HG02623 (cell line): ENCODE results near the gene HPCAL4.
A peak's percentile ranks its signal among the peaks of the same experiment; 100 is the strongest.

Experiments used
- ATAC-seq: cut with Tn5 transposase; IDR thresholded peaks from one replicate; pipeline ENCODE4 v1.9.1; 2021; ENCODE audit warnings: moderate library complexity; ENCODE audit not compliant: unreplicated experiment

HPCAL4 gene

DNA sequence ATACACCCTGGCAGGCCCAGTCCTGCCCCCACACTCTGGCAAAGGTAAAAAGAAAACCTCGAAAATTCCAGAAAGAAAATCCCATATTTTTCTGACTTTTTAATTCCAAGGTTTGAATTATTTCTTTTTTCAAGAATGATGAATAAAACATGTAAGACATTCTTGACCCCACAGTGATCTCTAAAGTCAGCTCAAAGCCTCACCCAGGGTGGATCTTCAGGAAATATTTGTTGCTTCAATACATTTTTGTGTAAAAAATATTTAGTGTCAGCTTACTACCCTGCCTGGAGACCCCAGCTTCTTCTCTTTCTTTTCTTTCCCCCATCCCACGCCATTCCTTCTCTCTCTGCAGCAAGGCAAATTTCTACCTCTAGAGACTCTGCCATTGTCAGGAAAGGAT is 12.3 kb downstream of the HPCAL4 start:
- ATAC-seq = no peak

- ATAC-seq = no peak
Measured at GRCh38 chr1:39677645-39678044, 13.6 kb downstream of the HPCAL4 start.

- no peak for ATAC-seq
Measured at GRCh38 chr1:39676948-39677548, 14.2 kb downstream of the HPCAL4 start.

DNA sequence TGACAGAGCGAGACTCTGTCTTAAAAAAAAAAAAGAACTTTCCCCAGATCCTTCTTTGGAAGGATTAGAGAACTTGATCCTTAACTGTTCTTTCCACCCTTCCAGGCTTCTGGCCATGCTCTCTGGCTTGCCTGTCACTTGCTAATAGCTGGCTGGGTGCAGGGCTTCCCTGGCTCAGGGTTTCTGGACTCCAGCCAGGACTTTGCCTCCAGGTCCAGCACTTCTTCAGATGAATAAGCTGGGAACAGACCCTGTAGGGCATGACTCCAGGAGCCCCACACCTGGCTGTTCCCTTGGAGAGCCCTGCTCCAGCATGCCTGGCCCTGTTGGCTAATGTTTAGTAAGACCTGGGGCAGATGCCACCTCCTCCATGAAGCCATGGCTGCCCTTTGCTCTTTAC is 16.0 kb downstream of the HPCAL4 start:
- ATAC-seq = no peak

GRCh38 chr1:39673215-39673614 is 18.0 kb downstream of the HPCAL4 start:
- ATAC-seq = no peak

- ATAC-seq = no peak
Measured at GRCh38 chr1:39672551-39672947, 18.7 kb downstream of the HPCAL4 start.

GRCh38 chr1:39671793-39672550 is 19.3 kb downstream of the HPCAL4 start, which contains the start of gene NT5C1A:
Gene NT5C1A, minus strand, starts transcription at chr1:39672107. Its CDS starts 69 bp downstream, at chr1:39672038.
- ATAC-seq = no peak

DNA sequence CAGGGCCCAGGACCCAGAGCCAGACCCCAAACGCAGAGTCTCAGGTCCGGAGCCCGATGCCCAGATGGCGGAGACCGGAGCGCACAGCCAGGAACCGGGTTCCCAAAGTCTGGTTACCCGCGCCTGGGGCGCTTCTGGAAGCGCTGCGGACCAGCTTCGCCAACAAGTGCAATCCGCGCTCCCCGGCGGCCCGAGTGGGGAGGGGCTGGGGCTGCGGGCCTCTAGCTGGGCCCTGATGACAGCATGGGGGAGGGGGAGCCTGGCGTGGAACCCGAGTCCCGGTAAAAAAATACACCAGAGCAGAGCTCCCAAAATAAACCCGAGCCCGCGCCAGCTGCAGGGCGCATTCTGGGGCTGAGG is 19.8 kb downstream of the HPCAL4 start:
- no peak for ATAC-seq

GRCh38 chr1:39670689-39671088 is 20.5 kb downstream of the HPCAL4 start:
- no peak for ATAC-seq

DNA sequence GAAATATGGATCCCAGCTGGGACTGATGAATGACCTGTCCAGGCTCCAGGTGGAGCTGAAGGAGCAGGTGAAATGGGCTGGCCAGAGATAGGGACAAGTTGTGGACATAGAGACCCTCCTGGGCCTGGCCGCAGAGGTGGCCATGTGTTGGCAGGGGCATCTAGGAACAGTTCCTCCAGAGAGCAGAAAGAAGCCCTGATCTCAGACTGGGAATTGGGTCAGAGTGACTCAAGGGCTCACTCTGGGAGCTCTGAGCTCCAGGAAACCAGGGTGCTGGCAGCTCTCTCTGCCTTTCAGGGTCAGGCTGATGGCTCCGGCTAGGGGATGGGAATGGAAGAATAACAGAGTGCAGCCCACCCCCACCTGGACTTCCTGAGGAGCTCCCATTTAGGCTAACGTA is 22.3 kb downstream of the HPCAL4 start:
- ATAC-seq = no peak

DNA sequence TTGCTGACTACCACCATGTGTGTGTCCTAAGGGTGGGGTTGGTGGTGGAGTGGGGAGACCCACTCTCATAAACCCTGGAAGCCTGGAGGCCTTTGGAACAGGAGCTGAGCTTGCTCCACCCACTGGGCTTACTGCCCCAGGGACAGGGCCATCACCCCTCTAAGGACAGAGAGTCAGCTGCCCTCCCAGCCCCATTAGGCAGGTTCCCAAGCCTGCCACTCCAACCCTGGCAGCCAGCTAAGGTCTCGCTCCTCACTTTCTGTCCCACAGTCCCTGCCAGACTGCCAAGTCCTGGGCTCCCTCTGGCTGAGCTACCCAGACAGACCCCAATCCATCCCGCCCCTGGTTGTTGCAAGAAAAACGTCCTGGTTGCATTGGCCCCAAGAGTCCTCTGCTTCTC is 23.1 kb downstream of the HPCAL4 start:
- no peak for ATAC-seq

GRCh38 chr1:39666772-39667171 is 24.5 kb downstream of the HPCAL4 start:
- peak; percentile 69 for ATAC-seq

DNA sequence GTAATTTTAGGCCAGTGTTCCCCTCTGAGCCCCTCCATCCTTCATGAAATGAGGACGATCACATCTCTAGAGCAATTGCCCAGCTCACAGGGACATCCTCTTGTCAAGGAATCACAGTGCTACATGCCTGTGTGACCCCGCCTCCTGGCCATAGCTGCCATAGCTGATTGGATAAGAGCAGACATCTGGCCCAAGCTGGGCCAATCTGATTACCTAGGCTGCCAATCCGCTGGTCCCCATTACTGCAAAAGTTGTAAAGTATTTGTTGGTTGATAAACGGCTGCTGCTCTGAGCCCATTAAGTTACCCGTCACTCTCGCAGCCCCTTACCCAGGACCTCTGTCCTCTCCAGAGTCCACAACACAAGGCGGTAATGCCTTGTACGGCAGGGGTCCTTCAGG is 27.7 kb downstream of the HPCAL4 start:
- ATAC-seq = no peak

GRCh38 chr1:39662861-39663260 is 28.4 kb downstream of the HPCAL4 start:
- ATAC-seq = no peak

DNA sequence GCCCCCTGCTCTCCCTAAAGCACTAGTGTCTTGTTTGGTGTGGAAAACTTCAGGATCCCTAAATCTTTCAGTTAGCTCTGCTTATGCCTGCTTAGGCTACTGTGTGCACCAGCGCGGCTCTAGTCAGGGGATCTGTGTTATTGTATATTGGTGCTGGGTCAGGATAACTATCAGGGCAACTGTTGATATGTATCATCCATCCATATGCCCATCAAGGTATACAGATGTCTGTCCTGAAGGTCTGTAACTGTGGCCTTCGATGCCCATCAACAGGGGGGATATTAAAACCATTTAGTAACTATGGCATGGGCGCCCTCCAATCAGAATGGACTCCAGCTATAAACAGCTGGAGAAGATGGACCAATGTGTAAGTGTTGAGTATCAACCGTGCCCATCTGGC is 31.7 kb downstream of the HPCAL4 start:
- no peak for ATAC-seq

DNA sequence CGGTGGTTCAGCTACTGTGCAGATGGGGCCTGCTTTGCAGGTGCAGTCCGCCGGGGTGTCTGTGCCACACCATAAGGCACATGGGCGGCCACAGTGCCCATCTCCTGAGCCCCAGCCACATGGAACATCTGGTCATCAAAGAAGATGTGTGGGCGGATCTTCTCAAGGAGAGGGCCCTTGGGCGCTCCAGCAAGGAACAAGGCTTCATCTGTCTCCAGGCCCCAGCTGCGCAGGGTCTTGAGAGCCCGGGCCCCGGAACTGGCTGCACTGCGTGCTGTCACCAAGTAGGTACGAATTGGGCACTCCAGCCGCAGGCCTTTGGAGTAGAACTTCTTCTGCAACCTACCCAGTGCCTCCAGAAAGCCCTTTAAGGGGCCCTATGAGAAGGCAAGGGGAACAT is 32.1 kb downstream of the HPCAL4 start:
- no peak for ATAC-seq

- ATAC-seq = no peak
Measured at GRCh38 chr1:39657923-39658485, 33.2 kb downstream of the HPCAL4 start.

DNA sequence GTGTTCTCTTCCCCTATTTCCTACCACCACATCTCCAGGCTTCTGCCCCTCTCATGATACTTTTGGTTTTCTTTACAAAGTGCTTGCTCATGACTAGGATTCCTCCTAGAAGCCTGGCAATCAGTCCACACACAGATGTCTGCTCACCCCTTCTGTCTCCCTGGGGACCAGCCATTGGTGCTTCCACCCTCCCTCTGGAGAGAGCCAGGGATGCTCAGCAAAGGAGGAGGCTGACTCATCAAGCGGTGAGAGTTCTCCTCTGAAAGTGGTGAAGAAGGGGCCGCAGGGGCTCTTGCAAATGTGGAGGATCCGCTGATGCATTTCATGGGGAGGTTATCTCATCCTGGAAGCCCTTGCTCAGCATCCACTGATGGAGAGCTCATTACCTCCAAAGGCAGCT is 33.8 kb downstream of the HPCAL4 start:
- ATAC-seq = no peak

- ATAC-seq = no peak
Measured at GRCh38 chr1:39656391-39656790, 34.8 kb downstream of the HPCAL4 start.

- ATAC-seq = no peak
Measured at GRCh38 chr1:39655578-39656268, 35.5 kb downstream of the HPCAL4 start.

- no peak for ATAC-seq
Measured at GRCh38 chr1:39654291-39654690, 36.9 kb downstream of the HPCAL4 start.

GRCh38 chr1:39653546-39654031 is 37.6 kb downstream of the HPCAL4 start:
- ATAC-seq = no peak
